HG03175 (cell line): ENCODE data around the gene GON4L.
"Not testable (repeated sequence)": the region's sequence is repeated elsewhere in the genome, so short reads cannot be mapped to it uniquely, and the experiment has no call there.

Source experiments
- ATAC-seq: cut with Tn5 transposase; IDR thresholded peaks from one replicate; pipeline ENCODE4 v1.9.1; 2021; ENCODE audit warnings: mild to moderate bottlenecking, moderate library complexity; ENCODE audit not compliant: unreplicated experiment

GON4L gene

GRCh38 chr1:155706139-155706538 is 150.9 kb downstream of the GON4L start:
- no peak for ATAC-seq

- not testable (repeated sequence) for ATAC-seq
Observed at GRCh38 chr1:155704414-155704813, 152.6 kb downstream of the GON4L start.

- no peak for ATAC-seq
Observed at GRCh38 chr1:155703216-155703615, 153.8 kb downstream of the GON4L start.

GRCh38 chr1:155701675-155702074 is 155.3 kb downstream of the GON4L start:
- not testable (repeated sequence) for ATAC-seq
